Endodermal cell (in vitro differentiated cells): Measurements from ENCODE around the gene ADRA2B. TPM values are rescaled to one million over a fixed set of nuclear protein-coding genes. Genes with fewer than 3 reads are reported as not detected.
A peak's percentile ranks its signal among the peaks of the same experiment; 100 is the strongest.

Experiments
- DNase-seq: peaks from one replicate; pipeline ENCODE4 v3.0.0-alpha.2; 2017
- H3K27ac ChIP-seq: 2 replicates; pipeline ENCODE4 v1.5.1; 2013; ENCODE audit warnings: mild to moderate bottlenecking, low read depth, low read length, moderate library complexity
- H3K27me3 ChIP-seq: 2 replicates; pipeline ENCODE4 v1.6.1; 2013; ENCODE audit warnings: mild to moderate bottlenecking, low read length, moderate library complexity; ENCODE audit not compliant: insufficient read depth, control insufficient read depth, poor library complexity, severe bottlenecking
- H3K36me3 ChIP-seq: 2 replicates; pipeline ENCODE4 v1.7.0; 2013; ENCODE audit warnings: mild to moderate bottlenecking, low read length, moderate library complexity; ENCODE audit not compliant: control insufficient read depth, insufficient read depth
- H3K4me1 ChIP-seq: one replicate; pipeline ENCODE4 v1.7.0; 2013; ENCODE audit warnings: low read length; ENCODE audit not compliant: control insufficient read depth, insufficient read depth
- H3K4me3 ChIP-seq: 2 replicates; pipeline ENCODE4 v1.5.1; 2013; ENCODE audit warnings: mild to moderate bottlenecking, low read length, moderate library complexity
- H3K9ac ChIP-seq: 2 replicates; pipeline ENCODE4 v1.6.1; 2013; ENCODE audit warnings: mild to moderate bottlenecking, low read length, moderate library complexity; ENCODE audit not compliant: poor library complexity, severe bottlenecking; ENCODE audit errors: extremely low read depth
- H3K9me3 ChIP-seq: 2 replicates; pipeline ENCODE4 v1.6.1; 2013; ENCODE audit warnings: mild to moderate bottlenecking, low read length, moderate library complexity; ENCODE audit not compliant: control insufficient read depth
- H3K27ac Mint-ChIP-seq: 2 replicates; pipeline ENCODE4 v1.8.0; 2020; ENCODE audit warnings: mixed read lengths
- H3K27me3 Mint-ChIP-seq: 2 replicates; pipeline ENCODE4 v1.8.0; 2021; ENCODE audit warnings: mild to moderate bottlenecking, mixed read lengths; ENCODE audit not compliant: insufficient read depth
- H3K36me3 Mint-ChIP-seq: 2 replicates; pipeline ENCODE4 v1.8.0; 2020; ENCODE audit warnings: low read depth, mixed read lengths
- H3K4me1 Mint-ChIP-seq: 2 replicates; pipeline ENCODE4 v1.8.0; 2020; ENCODE audit warnings: mixed read lengths
- H3K4me3 Mint-ChIP-seq: 2 replicates; pipeline ENCODE4 v1.8.0; 2020; ENCODE audit warnings: mild to moderate bottlenecking, moderate library complexity, mixed read lengths
- H3K9me3 Mint-ChIP-seq: 2 replicates; pipeline ENCODE4 v1.8.0; 2020; ENCODE audit warnings: mild to moderate bottlenecking, mixed read lengths
- CTCF ChIP-seq: fragments of 200-600 bp; sonication (generic); conservative IDR thresholded peaks from 2 replicates; pipeline ENCODE4 v1.5.0; 2021; ENCODE audit warnings: antibody characterized with exemption, mild to moderate bottlenecking
- WGBS, 2 experiments: methylation state at CpG; one replicate each; pipeline versions ENCODE4 v1.1.5 to v1.1.7; 2013; ENCODE audit warnings: missing lambda C conversion rate in 2 of 2, mixed read lengths in 1 of 2; ENCODE audit not compliant: insufficient coverage in 1 of 2, insufficient read length in 1 of 2; 5-methylcytosine and 5-hydroxymethylcytosine counted together
- total RNA-seq, 2 donors: library from RNA; stranded (reverse); fragmentation: NEBNext Ultra II Directional in 1 of 2; extraction: Animal tissue kit (Norgen Biotek cat#: 25700) in 1 of 2; gene quantifications; 2 replicates in 1 of 2; 3 replicates in 1 of 2; pipeline ENCODE4 v1.2.1, GENCODE V29; 2021

The ADRA2B gene
- total RNA-seq, 2 donors from 2014 or later = 2.4 to 3.8 TPM

GRCh38 chr2:96111823-96112500, 4.4 kb downstream of the ADRA2B start:
- peaks cover 19% of the 10 kb centered on the region for H3K4me1 Mint-ChIP-seq
- Histone ChIP-seq H3K4me1 (peaks cover 8% of the 10 kb centered on the region), H3K4me3 (no peak overlapping the region), H3K36me3 (no peaks in the 10 kb centered on the region), H3K27ac (no peak overlapping the region), H3K27me3 (peaks cover 12% of the 10 kb centered on the region), H3K9ac (no peak overlapping the region), H3K9me3 (no peaks in the 10 kb centered on the region)
- peaks cover 3% of the 10 kb centered on the region for H3K9me3 Mint-ChIP-seq
- H3K36me3 Mint-ChIP-seq = no peaks in the 10 kb centered on the region
- H3K27ac Mint-ChIP-seq = no peak overlapping the region
- DNase-seq = peak; percentile 41
- H3K27me3 Mint-ChIP-seq = peaks cover 29% of the 10 kb centered on the region
- H3K4me3 Mint-ChIP-seq = no peak overlapping the region
- no peak for TF ChIP-seq CTCF
- 91 to 100% methylated on average over 1 to 7 of the region's 7 CpGs for WGBS, 2 experiments

- H3K4me1 Mint-ChIP-seq = peaks cover 19% of the 10 kb centered on the region
- Histone ChIP-seq H3K9me3 (no peaks in the 10 kb centered on the region), H3K9ac (no peak overlapping the region), H3K4me3 (no peak overlapping the region), H3K27me3 (peaks cover 12% of the 10 kb centered on the region), H3K27ac (no peak overlapping the region), H3K36me3 (no peaks in the 10 kb centered on the region), H3K4me1 (peaks cover 8% of the 10 kb centered on the region)
- no peak overlapping the region for H3K27ac Mint-ChIP-seq
- whole genome bisulfite sequencing, 2 experiments = 76 to 81% methylated on average over 4 of the region's 4 CpGs
- peaks cover 28% of the 10 kb centered on the region for H3K27me3 Mint-ChIP-seq
- H3K9me3 Mint-ChIP-seq = peaks cover 3% of the 10 kb centered on the region
- TF ChIP-seq CTCF = no peak
- H3K4me3 Mint-ChIP-seq = no peak overlapping the region
- no peaks in the 10 kb centered on the region for H3K36me3 Mint-ChIP-seq
- no peak for DNase-seq
Measured at GRCh38 chr2:96111257-96111640, 5.1 kb downstream of the ADRA2B start.

- H3K27me3 ChIP-seq = peaks cover 7% of the 10 kb centered on the region
- 82 to 90% methylated on average over 3 to 13 of the region's 13 CpGs for WGBS, 2 experiments
- Mint-ChIP-seq H3K27me3 (peaks cover 23% of the 10 kb centered on the region), H3K27ac (no peak overlapping the region), H3K4me3 (no peak overlapping the region), H3K36me3 (no peaks in the 10 kb centered on the region), H3K9me3 (peaks cover 4% of the 10 kb centered on the region), H3K4me1 (peaks cover 19% of the 10 kb centered on the region)
- H3K4me1 ChIP-seq = peaks cover 8% of the 10 kb centered on the region
- H3K27ac ChIP-seq = no peak overlapping the region
- no peak for DNase-seq
- no peak overlapping the region for H3K4me3 ChIP-seq
- no peak overlapping the region for H3K9ac ChIP-seq
- no peaks in the 10 kb centered on the region for H3K9me3 ChIP-seq
- TF ChIP-seq CTCF = peak; percentile 21
- no peaks in the 10 kb centered on the region for H3K36me3 ChIP-seq
Measured at GRCh38 chr2:96110621-96111256, 5.6 kb downstream of the ADRA2B start.
